Neural cell (in vitro differentiated cells): ENCODE measurements around the gene ATP1B1. TPM values are rescaled to one million over a fixed set of nuclear protein-coding genes. Genes with fewer than 3 reads are reported as not detected.

Experiments
- H2AFZ ChIP-seq: fragments of 200-600, 300-800 bp; sonication (generic), shearing (Covaris generic); 2 replicates; pipeline ENCODE4 v1.6.0; 2014; ENCODE audit warnings: low read depth, mild to moderate bottlenecking, antibody characterized with exemption, low read length, moderate library complexity
- H3F3A ChIP-seq: fragments of 200-600 bp; shearing (Covaris generic); 2 replicates; pipeline ENCODE4 v1.6.1; 2016; ENCODE audit warnings: mild to moderate bottlenecking, moderate library complexity, mixed read lengths, antibody characterized with exemption, low read length; ENCODE audit not compliant: insufficient read depth, poor library complexity, severe bottlenecking
- H3K27ac ChIP-seq: fragments of 200-600, 300-800 bp; sonication (generic), shearing (Covaris generic); 2 replicates; pipeline ENCODE4 v1.5.1; 2014; ENCODE audit warnings: mild to moderate bottlenecking, low read length, moderate library complexity
- H3K27me3 ChIP-seq: fragments of 300-800, 200-600 bp; sonication (generic), shearing (Covaris generic); 2 replicates; pipeline ENCODE4 v1.6.0; 2014; ENCODE audit warnings: mild to moderate bottlenecking, low read depth, low read length, moderate library complexity; ENCODE audit not compliant: insufficient read depth
- H3K36me3 ChIP-seq: fragments of 300-800, 200-600 bp; sonication (generic), shearing (Covaris generic); 2 replicates; pipeline ENCODE4 v1.5.1; 2014; ENCODE audit warnings: mild to moderate bottlenecking, antibody characterized with exemption, low read length, moderate library complexity; ENCODE audit not compliant: insufficient read depth
- H3K4me2 ChIP-seq: fragments of 300-800, 200-600 bp; sonication (generic), shearing (Covaris generic); 2 replicates; pipeline ENCODE4 v1.6.0; 2014; ENCODE audit warnings: mild to moderate bottlenecking, low read length
- H3K4me3 ChIP-seq: fragments of 300-800, 200-600 bp; sonication (generic), shearing (Covaris generic); 2 replicates; pipeline ENCODE4 v1.5.1; 2014; ENCODE audit warnings: mild to moderate bottlenecking, low read length, moderate library complexity
- H3K79me2 ChIP-seq: fragments of 200-600 bp; shearing (Covaris generic); replicated peaks from 2 replicates; pipeline ENCODE4 v1.6.0; 2014; ENCODE audit warnings: mild to moderate bottlenecking, low read length, moderate library complexity; ENCODE audit not compliant: insufficient read depth
- H3K9ac ChIP-seq: fragments of 300-800, 200-600 bp; sonication (generic), shearing (Covaris generic); 2 replicates; pipeline ENCODE4 v1.6.1; 2016; ENCODE audit warnings: mild to moderate bottlenecking, low read length, mixed read lengths
- H3K9me2 ChIP-seq: fragments of 200-600 bp; shearing (Covaris generic); 2 replicates; pipeline ENCODE4 v1.6.1; 2016; ENCODE audit warnings: mild to moderate bottlenecking, low read length, mixed read lengths; ENCODE audit not compliant: insufficient read depth
- H3K9me3 ChIP-seq: fragments of 200-600, 300-800 bp; sonication (generic), shearing (Covaris generic); 2 replicates; pipeline ENCODE4 v1.6.1; 2016; ENCODE audit warnings: mild to moderate bottlenecking, mixed run types, low read length, moderate library complexity, mixed read lengths
- H4K20me1 ChIP-seq: fragments of 200-600 bp; shearing (Covaris generic); 2 replicates; pipeline ENCODE4 v1.6.1; 2016; ENCODE audit warnings: mild to moderate bottlenecking, mixed run types; ENCODE audit not compliant: insufficient read depth
- CTCF ChIP-seq: fragments of 450-650 bp; IDR thresholded peaks from 2 replicates; pipeline ENCODE4 v1.5.1; 2014; ENCODE audit warnings: antibody characterized with exemption, mild to moderate bottlenecking, moderate library complexity; ENCODE audit not compliant: poor library complexity, severe bottlenecking
- EP300 ChIP-seq: fragments of 450-650 bp; conservative IDR thresholded peaks from 2 replicates; pipeline ENCODE4 v1.6.1; 2014; ENCODE audit warnings: antibody characterized with exemption, mild to moderate bottlenecking, moderate library complexity; ENCODE audit not compliant: poor library complexity, severe bottlenecking
- EZH2 ChIP-seq: fragments of 200-600, 300-800 bp; shearing (Covaris generic), sonication (generic); IDR thresholded peaks from 2 replicates; pipeline ENCODE4 v1.6.1; 2014; ENCODE audit warnings: antibody characterized with exemption, low read length, borderline replicate concordance, mild to moderate bottlenecking; ENCODE audit not compliant: insufficient read depth, poor library complexity, severe bottlenecking
- MXI1 ChIP-seq: fragments of 450-650 bp; conservative IDR thresholded peaks from 2 replicates; pipeline ENCODE4 v1.6.1; 2014; ENCODE audit warnings: antibody characterized with exemption, mild to moderate bottlenecking; ENCODE audit not compliant: poor library complexity, severe bottlenecking
- POLR2AphosphoS5 ChIP-seq: IDR thresholded peaks from 2 replicates; pipeline ENCODE4 v1.6.1; 2012
- RAD21 ChIP-seq: fragments of 450-650 bp; conservative IDR thresholded peaks from 2 replicates; pipeline ENCODE4 v1.6.1; 2014; ENCODE audit warnings: antibody characterized with exemption, mild to moderate bottlenecking, moderate library complexity
- REST ChIP-seq: IDR thresholded peaks from 2 replicates; pipeline ENCODE4 v1.6.1; 2012; ENCODE audit warnings: borderline replicate concordance
- SMC3 ChIP-seq: fragments of 450-650 bp; conservative IDR thresholded peaks from 2 replicates; pipeline ENCODE4 v1.6.1; 2014; ENCODE audit warnings: antibody characterized with exemption, mild to moderate bottlenecking, moderate library complexity; ENCODE audit not compliant: poor library complexity
- TAF1 ChIP-seq: IDR thresholded peaks from 2 replicates; pipeline ENCODE4 v1.6.1; 2012; ENCODE audit warnings: low read depth
- polyA plus RNA-seq: library from polyadenylated mRNA; depleted of rRNA; stranded (reverse); fragments of >200 nt; gene quantifications from 2 replicates; pipeline ENCODE4 v1.2.3, GENCODE V29; 2014

ATP1B1 gene
- polyA plus RNA-seq, 1 donor from 2014 or later: 114 TPM

GRCh38 chr1:169105434-169106094, 926 bp upstream of the ATP1B1 start:
- H3K9ac ChIP-seq: peak overlapping the region; percentile 96
- peak overlapping the region; percentile 88 for H2AFZ ChIP-seq
- peaks cover 39% of the 10 kb centered on the region for H3K79me2 ChIP-seq
- no peaks in the 10 kb centered on the region for H3K27me3 ChIP-seq
- H3F3A ChIP-seq: no peaks in the 10 kb centered on the region
- H3K27ac ChIP-seq: peak overlapping the region; percentile 92
- H3K36me3 ChIP-seq: no peaks in the 10 kb centered on the region
- H4K20me1 ChIP-seq: no peaks in the 10 kb centered on the region
- H3K4me3 ChIP-seq: peak overlapping the region; percentile 92
- H3K9me2 ChIP-seq: no peaks in the 10 kb centered on the region
- TF ChIP-seq EP300 (no peak), MXI1 (peak; percentile 36), POLR2AphosphoS5 (no peak), CTCF (no peak)
- peak overlapping the region; percentile 70 for H3K4me2 ChIP-seq
- H3K9me3 ChIP-seq: no peaks in the 10 kb centered on the region

- peak overlapping the region; percentile 5 for H2AFZ ChIP-seq
- peak overlapping the region; percentile 99 for H3K4me2 ChIP-seq
- H4K20me1 ChIP-seq: no peaks in the 10 kb centered on the region
- H3K27me3 ChIP-seq: no peaks in the 10 kb centered on the region
- peak overlapping the region; percentile 96 for H3K9ac ChIP-seq
- H3K9me2 ChIP-seq: no peaks in the 10 kb centered on the region
- H3K27ac ChIP-seq: peak overlapping the region; percentile 93
- H3K9me3 ChIP-seq: no peaks in the 10 kb centered on the region
- H3K4me3 ChIP-seq: peak overlapping the region; percentile 92
- TF ChIP-seq POLR2AphosphoS5 (peak; percentile 2), TAF1 (no peak), EZH2 (no peak), REST (no peak), EP300 (no peak), CTCF (no peak), RAD21 (peak; percentile 36), SMC3 (peak; percentile 47), MXI1 (no peak)
- peaks cover 54% of the 10 kb centered on the region for H3K79me2 ChIP-seq
- H3F3A ChIP-seq: no peaks in the 10 kb centered on the region
- peaks cover 2% of the 10 kb centered on the region for H3K36me3 ChIP-seq
Measured at GRCh38 chr1:169106921-169107602, 572 bp downstream of the ATP1B1 start.
